ENCODE data around the gene PLA2G2F. TPM values are rescaled to one million over a fixed set of nuclear protein-coding genes. Genes with fewer than 3 reads are reported as not detected.

PLA2G2F gene
- total and polyA plus RNA-seq, 2 of the 13 experiments (the other 11 are each of a cell fraction or from before 2014, with no cell fraction given) = not detected

DNA sequence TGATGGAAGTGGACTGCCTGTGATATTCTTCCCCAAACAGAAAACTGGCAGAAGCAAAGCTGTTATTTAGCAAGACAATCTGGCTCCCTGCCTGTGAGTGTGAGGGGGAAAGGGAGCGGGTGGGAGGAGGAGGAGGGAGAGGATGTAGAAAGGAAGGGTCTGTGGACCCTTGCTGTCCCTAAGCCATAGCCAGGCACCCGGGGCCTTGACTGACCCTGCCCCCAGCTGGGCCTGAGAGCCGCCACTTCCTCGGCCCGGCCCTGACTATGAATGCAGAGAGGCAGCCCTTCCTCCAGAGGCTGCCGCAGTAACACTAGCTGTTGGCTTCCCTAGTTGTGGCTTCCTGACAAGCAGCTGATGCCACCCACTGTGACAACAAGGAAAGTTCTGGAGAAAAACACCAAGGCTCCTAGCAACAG, 13.9 kb downstream of the PLA2G2F start (continued):
- TF ChIP-seq ZHX2 (IDR thresholded peaks at IDR 0.05; ENCODE audit: low read depth) (no peak), ZHX2 (CRISPR knock-in tag; IDR thresholded peaks at IDR 0.05; ENCODE audit: borderline replicate concordance) (no peak), ZNF331 (CRISPR knock-in tag; IDR thresholded peaks at IDR 0.05) (no peak), SOX13 (IDR thresholded peaks at IDR 0.05) (no peak), SOX13 (CRISPR knock-in tag; conservative IDR thresholded peaks at IDR 0.05 in 1 of 2, IDR thresholded peaks at IDR 0.05 in 1 of 2) (no peak), CBX1 (IDR thresholded peaks at IDR 0.05; ENCODE audit: low read depth) (no peak), ZNF354B (CRISPR knock-in tag; IDR thresholded peaks at IDR 0.05) (no peak), KLF11 (CRISPR knock-in tag; IDR thresholded peaks at IDR 0.05) (no peak), SRF (IDR thresholded peaks at IDR 0.05; ENCODE audit: low read depth, low read length) (no peak), ZBTB40 (IDR thresholded peaks at IDR 0.05) (no peak), ZBTB40 (CRISPR knock-in tag; IDR thresholded peaks at IDR 0.05) (no peak), RELA (CRISPR knock-in tag; IDR thresholded peaks at IDR 0.05) (no peak), SP5 (CRISPR knock-in tag; IDR thresholded peaks at IDR 0.05; ENCODE audit: borderline replicate concordance, low read depth) (no peak)
- TF ChIP-seq, protein P1, sequence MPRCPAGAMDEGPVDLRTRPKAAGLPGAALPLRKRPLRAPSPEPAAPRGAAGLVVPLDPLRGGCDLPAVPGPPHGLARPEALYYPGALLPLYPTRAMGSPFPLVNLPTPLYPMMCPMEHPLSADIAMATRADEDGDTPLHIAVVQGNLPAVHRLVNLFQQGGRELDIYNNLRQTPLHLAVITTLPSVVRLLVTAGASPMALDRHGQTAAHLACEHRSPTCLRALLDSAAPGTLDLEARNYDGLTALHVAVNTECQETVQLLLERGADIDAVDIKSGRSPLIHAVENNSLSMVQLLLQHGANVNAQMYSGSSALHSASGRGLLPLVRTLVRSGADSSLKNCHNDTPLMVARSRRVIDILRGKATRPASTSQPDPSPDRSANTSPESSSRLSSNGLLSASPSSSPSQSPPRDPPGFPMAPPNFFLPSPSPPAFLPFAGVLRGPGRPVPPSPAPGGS (CRISPR knock-in tag; IDR thresholded peaks at IDR 0.05) = no peak
